CD14-positive monocyte (primary cell): ENCODE results near the gene PIH1D1. TPM values are rescaled to one million over a fixed set of nuclear protein-coding genes. Genes with fewer than 3 reads are reported as not detected.
"Not testable (repeated sequence)": the region's sequence is repeated elsewhere in the genome, so short reads cannot be mapped to it uniquely, and the experiment has no call there.

Experiments used
- DNase-seq, 3 donors: peaks; one replicate each; pipeline ENCODE4 v3.0.0-alpha.2; 2011 to 2022
- H2AFZ ChIP-seq: 2 replicates; pipeline ENCODE4 v1.6.0; 2012; ENCODE audit warnings: mild to moderate bottlenecking, low read depth, low read length, inconsistent platforms; ENCODE audit not compliant: insufficient read depth, poor library complexity, severe bottlenecking
- H3K27ac ChIP-seq, 2 donors: 1 replicate in 1 of 2; 2 replicates in 1 of 2; pipeline ENCODE4 v1.5.1; 2012 to 2013; ENCODE audit warnings: low read length in 2 of 2, control low read depth in 1 of 2, inconsistent platforms in 1 of 2, low read depth in 1 of 2, mild to moderate bottlenecking in 1 of 2
- H3K27me3 ChIP-seq, 2 donors: one replicate each; pipeline versions ENCODE4 v1.6.0 to v1.6.1; 2011 to 2013; ENCODE audit warnings: low read length in 2 of 2; ENCODE audit not compliant: control insufficient read depth in 2 of 2, insufficient read depth in 2 of 2
- H3K36me3 ChIP-seq, 2 donors: replicated peaks in 1 of 2; 1 replicate in 1 of 2; 2 replicates in 1 of 2; pipeline versions ENCODE4 v1.5.1 to v1.6.1; 2012 to 2013; ENCODE audit warnings: low read length in 2 of 2, control low read depth in 1 of 2, inconsistent platforms in 1 of 2, mild to moderate bottlenecking in 1 of 2; ENCODE audit not compliant: insufficient read depth in 2 of 2, control insufficient read depth in 1 of 2
- H3K4me1 ChIP-seq, 2 donors: 1 replicate in 1 of 2; 2 replicates in 1 of 2; pipeline versions ENCODE4 v1.5.1 to v1.6.1; 2012 to 2013; ENCODE audit warnings: low read length in 2 of 2, control low read depth in 1 of 2, inconsistent platforms in 1 of 2, mild to moderate bottlenecking in 1 of 2, moderate library complexity in 1 of 2; ENCODE audit not compliant: insufficient read depth in 2 of 2, control insufficient read depth in 1 of 2
- H3K4me2 ChIP-seq: replicated peaks from 2 replicates; pipeline ENCODE3; 2012; ENCODE audit warnings: low read length, moderate library complexity, mild to moderate bottlenecking; ENCODE audit not compliant: poor library complexity, severe bottlenecking; ENCODE audit errors: extremely low read depth
- H3K4me3 ChIP-seq, 3 experiments: fragments of 200-600 bp in 1 of 3; sonication (generic) in 1 of 3; replicated peaks in 1 of 3; 1 replicate in 2 of 3; 2 replicates in 1 of 3; pipeline ENCODE4 v1.5.1; 2011 to 2013; ENCODE audit warnings: low read length in 3 of 3, mild to moderate bottlenecking in 3 of 3, control low read depth in 2 of 3, low read depth in 2 of 3, inconsistent platforms in 1 of 3, moderate library complexity in 1 of 3
- H3K79me2 ChIP-seq: 2 replicates; pipeline ENCODE4 v1.6.0; 2012; ENCODE audit warnings: mild to moderate bottlenecking, control low read depth, inconsistent platforms, low read length, moderate library complexity; ENCODE audit not compliant: insufficient read depth
- H3K9ac ChIP-seq: 2 replicates; pipeline ENCODE4 v1.6.0; 2017; ENCODE audit warnings: low read length, mild to moderate bottlenecking; ENCODE audit not compliant: insufficient read depth, poor library complexity, severe bottlenecking
- H3K9me3 ChIP-seq, 2 donors: replicated peaks in 1 of 2; 1 replicate in 1 of 2; 2 replicates in 1 of 2; pipeline versions ENCODE4 v1.5.1 to v1.6.1; 2012 to 2013; ENCODE audit warnings: low read length in 2 of 2, control low read depth in 1 of 2; ENCODE audit not compliant: control insufficient read depth in 1 of 2, insufficient read depth in 1 of 2
- H4K20me1 ChIP-seq: 2 replicates; pipeline ENCODE4 v1.6.0; 2012; ENCODE audit warnings: mild to moderate bottlenecking, low read length, control low read depth, moderate library complexity; ENCODE audit not compliant: insufficient read depth
- H3K27ac Mint-ChIP-seq, 7 donors: one replicate each; pipeline ENCODE4 v1.8.0; 2020; ENCODE audit warnings: mild to moderate bottlenecking in 7 of 7, mixed read lengths in 7 of 7, moderate library complexity in 6 of 7, inconsistent platforms in 2 of 7
- H3K27me3 Mint-ChIP-seq, 3 donors: one replicate each; pipeline ENCODE4 v1.8.0; 2021 to 2022; ENCODE audit warnings: low read depth in 3 of 3, mild to moderate bottlenecking in 3 of 3, mixed read lengths in 3 of 3, moderate library complexity in 3 of 3, inconsistent platforms in 1 of 3
- H3K36me3 Mint-ChIP-seq, 2 donors: one replicate each; pipeline ENCODE4 v1.8.0; 2020; ENCODE audit warnings: mixed read lengths in 2 of 2, inconsistent platforms in 1 of 2, mild to moderate bottlenecking in 1 of 2
- H3K4me1 Mint-ChIP-seq: one replicate; pipeline ENCODE4 v1.8.0; 2020; ENCODE audit warnings: mild to moderate bottlenecking, mixed read lengths
- H3K4me3 Mint-ChIP-seq, 2 donors: one replicate each; pipeline ENCODE4 v1.8.0; 2020; ENCODE audit warnings: mild to moderate bottlenecking in 2 of 2, mixed read lengths in 2 of 2, moderate library complexity in 1 of 2
- H3K9me3 Mint-ChIP-seq, 7 donors: one replicate each; pipeline ENCODE4 v1.8.0; 2020 to 2022; ENCODE audit warnings: mixed read lengths in 7 of 7, mild to moderate bottlenecking in 6 of 7, moderate library complexity in 6 of 7, inconsistent platforms in 2 of 7
- WGBS: methylation state at CpG from one replicate; pipeline ENCODE4 v1.1.5; 2013; ENCODE audit warnings: missing lambda C conversion rate; ENCODE audit not compliant: insufficient coverage; 5-methylcytosine and 5-hydroxymethylcytosine counted together
- intact Hi-C, 2 donors: fragments of 100-400 bp; cut with micrococcal nuclease; formaldehyde crosslinking; loops; one replicate each; pipeline versions ENCODE4 v1.15.0 to v1.15.1; 2023
- polyA plus RNA-seq, 3 donors: library from polyadenylated mRNA; depleted of rRNA in 1 of 3; unstranded in 2 of 3; stranded (reverse) in 1 of 3; fragments of 300-500 nt in 2 of 3; fragments of >200 nt in 1 of 3; fragmentation: Illumina TruSeq in 2 of 3; gene quantifications; 1 replicate in 2 of 3; 2 replicates in 1 of 3; pipeline ENCODE4 v1.2.3, GENCODE V29; 2012 to 2021
- TF ChIP-seq, protein P1 (sequence below): fragments of 200-600 bp; IDR thresholded peaks from one replicate; pipeline ENCODE4 v1.8.0; 2022; ENCODE audit warnings: antibody characterized with exemption, mild to moderate bottlenecking

The PIH1D1 gene
- polyA plus RNA-seq, 3 donors, result 62.3 to 102 (median 83.9) TPM

DNA sequence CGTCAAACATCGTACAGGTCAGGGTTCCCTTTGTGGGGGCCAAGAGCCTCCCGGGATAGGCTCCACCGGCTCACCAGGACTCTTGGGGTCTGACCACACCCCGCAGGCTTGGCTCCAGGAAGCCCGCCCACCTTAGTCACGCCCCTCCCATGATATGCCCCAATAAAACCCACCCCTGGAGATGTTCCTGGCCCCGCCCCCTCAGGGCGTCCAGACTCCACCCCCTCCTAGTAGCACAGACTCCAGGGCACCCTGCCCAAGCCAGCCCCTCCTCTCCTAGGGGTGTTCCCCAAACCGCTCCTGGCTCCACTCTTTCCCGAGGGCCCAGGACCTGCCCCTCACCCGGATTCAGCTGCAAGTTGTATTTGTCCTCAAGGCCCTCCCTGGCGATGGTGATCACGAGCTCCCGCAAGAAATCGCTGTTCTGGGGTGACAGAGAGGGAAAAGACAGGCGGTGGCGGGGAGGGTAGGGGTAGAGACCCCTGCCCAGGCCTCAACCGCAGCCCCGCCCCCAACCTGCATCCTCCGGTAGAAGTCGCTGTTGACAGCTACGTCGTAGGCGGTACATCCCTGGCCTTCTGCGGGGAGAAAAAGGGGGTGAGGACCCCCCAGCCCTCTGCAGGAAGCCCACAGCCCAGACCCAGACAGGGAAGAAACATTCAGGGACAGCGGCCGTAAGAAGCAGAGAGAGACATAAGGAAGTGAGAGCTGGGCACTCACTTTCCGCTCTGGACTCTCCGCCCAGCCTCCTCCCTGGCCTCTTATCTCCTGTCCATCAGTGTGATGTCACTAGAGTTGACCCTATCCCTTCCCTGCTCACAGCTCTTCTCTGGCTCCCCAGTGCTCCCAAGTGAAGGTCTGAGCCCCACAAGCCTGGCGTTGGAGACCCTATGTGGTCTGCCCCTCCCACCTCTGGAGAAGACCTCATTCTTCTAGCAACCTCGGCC lies 3.9 kb downstream of the PIH1D1 start:
- H3K27me3 ChIP-seq, result no peaks in the 10 kb centered on the region
- no peaks in the 10 kb centered on the region for H3K9me3 ChIP-seq
- intact Hi-C loops, result no loop called here
- no peak for DNase-seq
- Mint-ChIP-seq H3K27me3 (peaks cover 0 to 3% (median 0%) of the 10 kb centered on the region in 3 donors), H3K4me1 (peaks cover 54% of the 10 kb centered on the region), H3K4me3 (no peak overlapping the region), H3K27ac (peak overlapping the region in 5 of 7 donors; percentile 17 to 77 (median 41)), H3K9me3 (peaks cover 0 to 2% (median 0%) of the 10 kb centered on the region in 7 donors), H3K36me3 (peaks cover 40 to 50% of the 10 kb centered on the region in 2 donors)
- H2AFZ ChIP-seq, result no peak overlapping the region
- H3K4me1 ChIP-seq, result peaks cover 44 to 57% of the 10 kb centered on the region in 2 donors
- no peaks in the 10 kb centered on the region for H4K20me1 ChIP-seq
- TF ChIP-seq, protein P1, sequence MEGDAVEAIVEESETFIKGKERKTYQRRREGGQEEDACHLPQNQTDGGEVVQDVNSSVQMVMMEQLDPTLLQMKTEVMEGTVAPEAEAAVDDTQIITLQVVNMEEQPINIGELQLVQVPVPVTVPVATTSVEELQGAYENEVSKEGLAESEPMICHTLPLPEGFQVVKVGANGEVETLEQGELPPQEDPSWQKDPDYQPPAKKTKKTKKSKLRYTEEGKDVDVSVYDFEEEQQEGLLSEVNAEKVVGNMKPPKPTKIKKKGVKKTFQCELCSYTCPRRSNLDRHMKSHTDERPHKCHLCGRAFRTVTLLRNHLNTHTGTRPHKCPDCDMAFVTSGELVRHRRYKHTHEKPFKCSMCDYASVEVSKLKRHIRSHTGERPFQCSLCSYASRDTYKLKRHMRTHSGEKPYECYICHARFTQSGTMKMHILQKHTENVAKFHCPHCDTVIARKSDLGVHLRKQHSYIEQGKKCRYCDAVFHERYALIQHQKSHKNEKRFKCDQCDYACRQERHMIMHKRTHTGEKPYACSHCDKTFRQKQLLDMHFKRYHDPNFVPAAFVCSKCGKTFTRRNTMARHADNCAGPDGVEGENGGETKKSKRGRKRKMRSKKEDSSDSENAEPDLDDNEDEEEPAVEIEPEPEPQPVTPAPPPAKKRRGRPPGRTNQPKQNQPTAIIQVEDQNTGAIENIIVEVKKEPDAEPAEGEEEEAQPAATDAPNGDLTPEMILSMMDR, result no peak
- H3K79me2 ChIP-seq, result peaks cover 21% of the 10 kb centered on the region
- 88% methylated on average over 22 of the region's 32 CpGs for WGBS
- no peak overlapping the region for H3K4me2 ChIP-seq
- peaks cover 24 to 33% of the 10 kb centered on the region in 2 donors for H3K36me3 ChIP-seq
- no peak overlapping the region for H3K27ac ChIP-seq
- H3K4me3 ChIP-seq, result no peak overlapping the region
- H3K9ac ChIP-seq, result no peak overlapping the region

- peak overlapping the region in 3 of 7 donors; percentile 21 to 69 (median 42) for H3K27ac Mint-ChIP-seq
- H3K4me3 Mint-ChIP-seq, result no peak overlapping the region
- Histone ChIP-seq H3K27me3 (peaks cover 12 to 14% of the 10 kb centered on the region in 2 donors), H2AFZ (no peak overlapping the region), H3K36me3 (peaks cover 24 to 33% of the 10 kb centered on the region in 2 donors), H3K27ac (no peak overlapping the region), H3K4me1 (peaks cover 43 to 55% of the 10 kb centered on the region in 2 donors), H3K4me3 (no peak overlapping the region), H3K9ac (no peak overlapping the region), H3K79me2 (peaks cover 7% of the 10 kb centered on the region), H3K4me2 (no peak overlapping the region), H4K20me1 (no peaks in the 10 kb centered on the region), H3K9me3 (peaks cover 0 to 10% of the 10 kb centered on the region in 2 donors)
- H3K4me1 Mint-ChIP-seq, result peaks cover 60% of the 10 kb centered on the region
- TF ChIP-seq, protein P1, result no peak
- no peak for DNase-seq
- intact Hi-C loops, result no loop called here
- peaks cover 13 to 19% (median 15%) of the 10 kb centered on the region in 3 donors for H3K27me3 Mint-ChIP-seq
- peaks cover 47 to 53% of the 10 kb centered on the region in 2 donors for H3K36me3 Mint-ChIP-seq
- peaks cover 0 to 12% (median 8%) of the 10 kb centered on the region in 7 donors for H3K9me3 Mint-ChIP-seq
- 85% methylated on average over 3 of the region's 3 CpGs for WGBS
Measured at GRCh38 chr19:49445997-49446396, 5.6 kb downstream of the PIH1D1 start.

DNA sequence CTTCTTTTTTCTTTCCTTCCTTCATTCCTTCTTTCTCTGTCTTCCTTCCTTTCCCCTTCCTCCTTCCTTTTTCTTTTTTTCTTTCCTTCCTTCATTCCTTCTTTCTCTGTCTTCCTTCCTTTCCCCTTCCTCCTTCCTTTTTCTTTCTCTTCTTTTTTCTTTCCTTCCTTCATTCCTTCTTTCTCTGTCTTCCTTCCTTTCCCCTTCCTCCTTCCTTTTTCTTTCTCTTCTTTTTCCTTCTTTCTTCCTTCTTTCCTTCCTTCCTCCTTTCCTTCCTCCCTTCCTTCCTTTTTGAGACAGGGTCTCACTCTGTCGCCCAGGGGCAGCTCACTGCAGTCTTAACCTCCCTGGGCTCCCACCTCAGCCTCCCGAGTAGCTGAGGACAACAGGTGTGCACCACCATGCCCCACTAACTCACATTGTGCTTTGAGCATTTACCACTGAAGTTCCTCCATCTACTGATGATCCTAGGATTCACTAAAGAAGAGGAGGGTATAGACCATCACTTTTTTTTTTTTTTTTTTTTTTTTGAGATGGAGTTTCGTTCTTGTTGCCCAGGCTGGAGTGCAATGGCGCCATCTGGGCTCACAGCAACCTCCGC lies 7.4 kb downstream of the PIH1D1 start:
- peak overlapping the region in 1 of 3 experiments; percentile 95 for H3K4me3 ChIP-seq
- H3K4me2 ChIP-seq, result peak overlapping the region; percentile 100
- H3K4me1 Mint-ChIP-seq, result peaks cover 52% of the 10 kb centered on the region

More for the DNA sequence above, 7.4 kb downstream of the PIH1D1 start:
- peak overlapping the region in 2 of 7 donors; percentile 53 to 70 for H3K27ac Mint-ChIP-seq
- not testable (repeated sequence) for H4K20me1 ChIP-seq, H3K79me2 ChIP-seq, H3K9ac ChIP-seq, H3K27ac ChIP-seq, H2AFZ ChIP-seq, DNase-seq
- WGBS, result 67% methylated on average over 5 of the region's 5 CpGs
- Histone ChIP-seq H3K4me1 (peaks cover 37 to 46% of the 10 kb centered on the region in 2 donors), H3K36me3 (peaks cover 20 to 29% of the 10 kb centered on the region in 2 donors), H3K27me3 (peaks cover 29 to 32% of the 10 kb centered on the region in 2 donors), H3K9me3 (peaks cover 0 to 17% of the 10 kb centered on the region in 2 donors)
- peak overlapping the region in 1 of 2 donors; percentile 9 for H3K4me3 Mint-ChIP-seq
- H3K27me3 Mint-ChIP-seq, result peaks cover 31 to 37% (median 33%) of the 10 kb centered on the region in 3 donors
- H3K36me3 Mint-ChIP-seq, result peaks cover 40 to 41% of the 10 kb centered on the region in 2 donors
- peaks cover 0 to 25% (median 14%) of the 10 kb centered on the region in 7 donors for H3K9me3 Mint-ChIP-seq
- intact Hi-C loops, result loop anchor here in 1 of 2 donors (5.0 kb wide), 1 partner anchor 52 kb away; no protein-coding TSS in a partner anchor
